CD4-positive, alpha-beta memory T cell (primary cell): ENCODE results near the gene CALHM2. TPM values are rescaled to one million over a fixed set of nuclear protein-coding genes. Genes with fewer than 3 reads are reported as not detected.
"Not testable (repeated sequence)": the region's sequence is repeated elsewhere in the genome, so short reads cannot be mapped to it uniquely, and the experiment has no call there.

ENCODE experiments used
- CTCF ChIA-PET: fragments of 350-600 bp; sonication (Branson Sonifier 250); formaldehyde crosslinking; loops from one replicate; lab custom pipeline; 2021; ENCODE audit warnings: inconsistent platforms; ENCODE audit not compliant: partially characterized antibody; lab: Charles Lee
- POLR2A ChIA-PET: fragments of 350-600 bp; sonication (Branson Sonifier 250); formaldehyde crosslinking; loops from one replicate; lab custom pipeline; 2021; ENCODE audit not compliant: partially characterized antibody; lab: Charles Lee
- DNase-seq, 5 donors: peaks; one replicate each; pipeline versions ENCODE4 v3.0.0 to v3.0.0-alpha.2; 2020 to 2022; ENCODE audit warnings: mixed read lengths in 1 of 5
- H3K27ac ChIP-seq: one replicate; pipeline ENCODE4 v1.7.0; 2013; ENCODE audit warnings: low read depth, low read length
- H3K27me3 ChIP-seq: 2 replicates; pipeline ENCODE4 v1.7.0; 2013; ENCODE audit warnings: mild to moderate bottlenecking, low read length, moderate library complexity; ENCODE audit not compliant: insufficient read depth
- H3K36me3 ChIP-seq: 2 replicates; pipeline ENCODE4 v1.7.0; 2013; ENCODE audit warnings: mild to moderate bottlenecking, low read length, moderate library complexity; ENCODE audit not compliant: insufficient read depth
- H3K4me1 ChIP-seq: 2 replicates; pipeline ENCODE4 v1.7.0; 2013; ENCODE audit warnings: mild to moderate bottlenecking, low read length, moderate library complexity; ENCODE audit not compliant: insufficient read depth
- H3K4me3 ChIP-seq, 2 donors: one replicate each; pipeline ENCODE4 v1.7.0; 2013; ENCODE audit warnings: low read length in 2 of 2, mild to moderate bottlenecking in 1 of 2
- H3K9me3 ChIP-seq, 2 donors: one replicate each; pipeline ENCODE4 v1.7.0; 2013; ENCODE audit warnings: low read length in 2 of 2, control low read depth in 1 of 2; ENCODE audit not compliant: control insufficient read depth in 1 of 2
- H3K27ac Mint-ChIP-seq, 7 donors: one replicate each; pipeline ENCODE4 v1.8.0; 2020 to 2021; ENCODE audit warnings: mixed read lengths in 7 of 7, mild to moderate bottlenecking in 6 of 7, inconsistent platforms in 3 of 7, moderate library complexity in 3 of 7
- H3K27me3 Mint-ChIP-seq, 2 donors: one replicate each; pipeline ENCODE4 v1.8.0; 2020 to 2021; ENCODE audit warnings: mixed read lengths in 2 of 2
- H3K36me3 Mint-ChIP-seq, 2 donors: one replicate each; pipeline ENCODE4 v1.8.0; 2020 to 2021; ENCODE audit warnings: mixed read lengths in 2 of 2, inconsistent platforms in 1 of 2, mild to moderate bottlenecking in 1 of 2
- H3K4me1 Mint-ChIP-seq, 4 donors: one replicate each; pipeline ENCODE4 v1.8.0; 2020 to 2021; ENCODE audit warnings: mixed read lengths in 4 of 4, mild to moderate bottlenecking in 1 of 4
- H3K4me3 Mint-ChIP-seq, 8 donors: one replicate each; pipeline ENCODE4 v1.8.0; 2020 to 2021; ENCODE audit warnings: mixed read lengths in 8 of 8, mild to moderate bottlenecking in 7 of 8, moderate library complexity in 6 of 8, inconsistent platforms in 3 of 8
- H3K9me3 Mint-ChIP-seq, 8 donors: one replicate each; pipeline ENCODE4 v1.8.0; 2020 to 2021; ENCODE audit warnings: mixed read lengths in 8 of 8, mild to moderate bottlenecking in 5 of 8, inconsistent platforms in 3 of 8, moderate library complexity in 1 of 8
- intact Hi-C: fragments of 100-400 bp; cut with micrococcal nuclease; formaldehyde crosslinking; loops from one replicate; pipeline ENCODE4 v1.15.1; 2023
- polyA plus RNA-seq, 2 donors: library from polyadenylated mRNA; unstranded; fragments of 300-500 nt; fragmentation: Illumina TruSeq; gene quantifications; one replicate each; pipeline ENCODE4 v1.2.3, GENCODE V29; 2021
- total RNA-seq, 2 experiments: library from RNA; stranded (reverse); gene quantifications; one replicate each; pipeline ENCODE4 v1.2.3, GENCODE V29; 2021

The CALHM2 gene
- total and polyA plus RNA-seq, 4 experiments from 2014 or later, result 40.3 to 84.6 (median 72.7) TPM

DNA sequence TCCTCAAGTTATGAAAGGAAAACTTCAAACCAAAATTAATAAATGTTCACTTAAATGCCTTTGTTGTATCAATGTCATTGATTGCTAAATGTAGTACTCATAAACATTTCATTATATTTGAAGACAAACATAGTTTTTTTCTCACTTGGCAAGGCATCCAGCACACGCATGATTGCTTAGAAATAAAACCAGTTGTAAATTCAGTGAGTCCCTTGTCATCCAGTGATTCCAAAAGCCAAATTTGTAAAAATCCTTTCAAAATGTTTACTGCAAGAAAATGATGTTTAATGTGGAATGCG, 35.2 kb upstream of the CALHM2 start:
- DNase-seq, result no peak
- ChIA-PET CTCF (interaction anchor here (1.2 to 9.3 kb wide), 2 partner anchors 34 to 70 kb away, joined by 3 to 268 read pairs; no protein-coding TSS in a partner anchor), POLR2A (interaction anchor here (2.5 kb wide), 1 partner anchor 70 kb away, joined by 13 read pairs; no protein-coding TSS in a partner anchor)
- Histone ChIP-seq H3K4me3 (no peak overlapping the region), H3K36me3 (no peaks in the 10 kb centered on the region), H3K4me1 (peaks cover 9% of the 10 kb centered on the region), H3K27me3 (no peaks in the 10 kb centered on the region), H3K27ac (no peak overlapping the region), H3K9me3 (no peaks in the 10 kb centered on the region)
- Mint-ChIP-seq H3K27ac (no peak overlapping the region), H3K36me3 (no peaks in the 10 kb centered on the region), H3K4me3 (no peak overlapping the region), H3K4me1 (peaks cover 5 to 28% (median 10%) of the 10 kb centered on the region in 4 donors), H3K9me3 (no peaks in the 10 kb centered on the region), H3K27me3 (peaks cover 0 to 5% of the 10 kb centered on the region in 2 donors)
- intact Hi-C loops, result loop anchor here (5.0 to 10.0 kb wide), 2 partner anchors 133 to 245 kb away; partner anchors contain the start of gene PCGF6

DNA sequence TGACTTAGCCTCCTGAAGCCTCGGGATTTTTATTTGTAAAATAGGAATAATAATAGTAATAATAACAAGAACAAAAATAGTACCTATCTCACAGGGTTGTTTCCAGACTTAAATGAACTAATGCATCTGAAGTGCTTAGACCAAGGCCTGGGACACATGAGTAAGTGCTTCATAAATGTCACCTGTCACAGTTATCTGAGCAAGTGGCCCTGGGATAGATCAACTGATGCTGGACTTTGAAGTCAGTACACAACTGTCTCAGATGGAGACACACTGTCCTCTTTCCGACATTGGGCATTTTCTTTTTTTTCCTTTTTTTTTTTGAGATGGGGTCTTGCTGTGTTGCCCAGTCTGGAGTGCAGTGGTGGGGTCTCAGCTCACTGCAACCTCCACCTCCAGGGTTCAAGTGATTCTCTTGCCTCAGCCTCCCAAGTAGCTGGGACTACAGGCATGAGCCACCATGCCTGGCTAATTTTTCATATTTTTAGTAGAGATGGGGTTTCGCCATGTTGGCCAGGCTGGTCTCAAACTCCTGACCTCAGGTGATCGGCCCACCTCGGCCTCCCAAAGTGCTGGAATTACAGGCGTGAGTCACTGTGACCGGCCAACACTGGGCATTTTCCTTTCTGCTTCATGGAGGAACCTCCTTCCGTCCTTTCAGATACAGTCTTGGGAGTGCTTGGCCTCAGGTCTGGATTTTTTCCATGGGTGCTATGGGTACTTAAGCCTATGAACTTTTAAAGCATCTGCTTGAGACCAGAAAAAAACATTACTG, 34.7 kb upstream of the CALHM2 start:
- not testable (repeated sequence) for H3K27ac Mint-ChIP-seq, H3K4me1 ChIP-seq, H3K36me3 Mint-ChIP-seq, H3K27ac ChIP-seq, H3K36me3 ChIP-seq, H3K27me3 Mint-ChIP-seq, DNase-seq, H3K4me3 Mint-ChIP-seq, H3K9me3 Mint-ChIP-seq, H3K4me3 ChIP-seq, H3K9me3 ChIP-seq, H3K27me3 ChIP-seq
- peaks cover 8 to 29% (median 14%) of the 10 kb centered on the region in 4 donors for H3K4me1 Mint-ChIP-seq
- intact Hi-C loops, result loop anchor here (5.0 to 10.0 kb wide), 2 partner anchors 132 to 245 kb away; partner anchors contain the start of gene PCGF6
- ChIA-PET POLR2A (interaction anchor here (2.5 kb wide), 1 partner anchor 70 kb away, joined by 13 read pairs; no protein-coding TSS in a partner anchor), CTCF (interaction anchor here (0.9 to 9.3 kb wide), 9 partner anchors 9 to 650 kb away, joined by 3 to 268 read pairs (median 4); partner anchors contain the start of genes CALHM2 and CYP17A1)

DNA sequence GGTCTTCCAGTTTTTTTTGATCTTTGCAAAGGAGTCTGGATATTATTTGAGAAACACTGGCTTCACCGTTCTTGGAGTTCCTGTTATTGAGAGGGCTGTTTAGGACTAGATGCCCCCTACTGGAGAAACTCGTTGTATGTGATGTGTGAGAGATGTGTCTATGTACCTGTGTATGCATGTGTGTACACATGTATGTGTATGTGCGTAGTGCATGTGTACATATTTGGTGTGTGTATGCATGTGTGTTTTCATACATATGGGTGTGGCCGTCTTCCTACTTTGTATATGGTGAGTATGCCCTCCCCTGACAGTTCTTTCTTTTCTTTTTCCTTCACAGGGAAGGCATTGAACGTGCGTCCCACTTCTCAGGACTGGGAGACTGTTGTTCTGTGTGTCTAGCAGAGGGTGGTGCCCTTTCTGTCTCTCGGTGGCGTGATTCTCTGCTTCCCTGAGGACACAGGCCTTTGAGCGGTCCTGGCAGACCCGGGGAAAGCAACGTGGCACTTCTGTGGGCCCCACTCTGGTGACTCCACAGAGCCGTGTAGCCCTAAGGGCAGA, 29.9 kb upstream of the CALHM2 start:
- ChIA-PET CTCF (interaction anchor here (1.0 to 9.3 kb wide), 11 partner anchors 10 to 65 kb away, joined by 4 to 268 read pairs (median 9); partner anchors contain the start of genes CALHM2 and NEURL1), POLR2A (interaction anchor here (1.1 to 1.6 kb wide), 2 partner anchors 29 to 30 kb away, joined by 4 to 6 read pairs; partner anchors contain the start of gene CALHM2)
- no peaks in the 10 kb centered on the region for H3K9me3 ChIP-seq
- intact Hi-C loops, result loop anchor here (1.0 to 10.0 kb wide), 3 partner anchors 30 to 127 kb away; partner anchors contain the start of genes CALHM2 and PCGF6
- H3K4me3 Mint-ChIP-seq, result no peak overlapping the region
- H3K4me3 ChIP-seq, result no peak overlapping the region
- no peaks in the 10 kb centered on the region for H3K27me3 ChIP-seq
- no peaks in the 10 kb centered on the region for H3K4me1 ChIP-seq
- no peaks in the 10 kb centered on the region for H3K36me3 Mint-ChIP-seq
- peaks cover 7 to 18% (median 9%) of the 10 kb centered on the region in 4 donors for H3K4me1 Mint-ChIP-seq
- H3K27ac Mint-ChIP-seq, result peak overlapping the region in 3 of 7 donors; percentile 3 to 79 (median 38)
- no peaks in the 10 kb centered on the region for H3K36me3 ChIP-seq
- H3K9me3 Mint-ChIP-seq, result no peaks in the 10 kb centered on the region
- no peak overlapping the region for H3K27ac ChIP-seq
- peak; percentile 64 to 71 (median 66) for DNase-seq
- peaks cover 0 to 3% of the 10 kb centered on the region in 2 donors for H3K27me3 Mint-ChIP-seq

DNA sequence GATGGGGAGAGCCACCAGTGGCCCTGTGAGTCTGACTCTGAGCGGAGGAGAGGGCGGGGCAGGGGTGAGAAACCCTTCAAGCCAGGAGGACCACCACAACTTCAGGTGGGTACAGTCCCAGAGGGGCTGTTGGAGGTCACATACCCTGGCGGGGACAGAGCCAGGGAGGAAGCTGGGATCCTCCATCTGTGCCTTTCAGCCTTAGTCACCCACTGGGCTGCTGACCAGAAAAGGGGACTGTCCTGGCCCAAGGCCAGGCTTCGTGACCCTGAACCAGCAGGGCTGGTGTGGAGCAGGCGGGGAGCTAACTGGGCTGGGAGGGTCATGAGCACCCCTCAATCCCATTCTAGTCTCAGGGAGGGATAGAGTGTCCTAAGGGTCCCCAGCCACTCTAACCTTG, 28.4 kb upstream of the CALHM2 start:
- Histone ChIP-seq H3K4me1 (peaks cover 4% of the 10 kb centered on the region), H3K4me3 (no peak overlapping the region), H3K36me3 (no peaks in the 10 kb centered on the region), H3K27me3 (no peaks in the 10 kb centered on the region), H3K27ac (no peak overlapping the region), H3K9me3 (no peaks in the 10 kb centered on the region)
- H3K36me3 Mint-ChIP-seq, result no peaks in the 10 kb centered on the region
- DNase-seq, result no peak
- CTCF ChIA-PET, result interaction anchor here (0.7 to 8.4 kb wide), 8 partner anchors 9 to 205 kb away, joined by 3 to 141 read pairs (median 5); partner anchors contain the start of gene CALHM2
- intact Hi-C loops, result loop anchor here (10.0 kb wide), 1 partner anchor 126 kb away; the partner anchor contains the start of gene PCGF6
- no peak overlapping the region for H3K27ac Mint-ChIP-seq
- no peaks in the 10 kb centered on the region for H3K9me3 Mint-ChIP-seq
- H3K4me3 Mint-ChIP-seq, result no peak overlapping the region
- H3K4me1 Mint-ChIP-seq, result peaks cover 8 to 24% (median 11%) of the 10 kb centered on the region in 4 donors
- POLR2A ChIA-PET, result interaction anchor here (0.7 to 1.6 kb wide), 4 partner anchors 9 to 30 kb away, joined by 3 to 6 read pairs (median 4); partner anchors contain the start of gene CALHM2
- H3K27me3 Mint-ChIP-seq, result no peaks in the 10 kb centered on the region

DNA sequence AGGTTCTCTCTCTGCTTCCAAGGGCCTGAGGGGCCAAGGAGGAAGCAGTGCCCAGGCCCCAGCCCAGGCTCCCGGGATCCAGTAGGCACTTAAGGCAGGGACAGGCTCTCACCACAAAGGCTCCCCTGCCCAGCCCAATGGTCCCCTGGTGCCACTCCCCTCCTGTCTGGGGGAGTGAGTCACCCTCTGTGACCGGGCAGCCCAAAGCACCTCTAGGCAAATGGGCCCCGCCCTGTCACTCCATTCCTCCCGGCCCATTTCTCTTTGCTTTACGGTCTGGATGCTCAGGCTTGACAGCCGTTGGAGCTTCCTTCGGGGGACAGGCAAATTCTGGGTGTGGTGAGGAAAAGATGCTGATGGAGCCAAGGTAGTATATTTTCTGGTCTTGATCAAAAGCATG, 27.0 kb upstream of the CALHM2 start, which contains the start of gene CALHM3:
Gene CALHM3 (minus strand): TSS at position 106 of the 400 bp plus-strand sequence. CDS start 208 bp downstream, outside the sequence.
- no peak within 1 kb of the TSS for H3K4me3 ChIP-seq
- H3K4me1 Mint-ChIP-seq, result peaks cover 8 to 24% (median 13%) of the 10 kb centered on the region in 4 donors
- no peak for DNase-seq
- no peaks in the 10 kb centered on the region for H3K27me3 ChIP-seq
- H3K36me3 Mint-ChIP-seq, result no peaks in the 10 kb centered on the region
- no peaks in the 10 kb centered on the region for H3K9me3 ChIP-seq
- H3K4me1 ChIP-seq, result peaks cover 4% of the 10 kb centered on the region
- H3K27me3 Mint-ChIP-seq, result no peaks in the 10 kb centered on the region
- H3K27ac Mint-ChIP-seq, result peak within 1 kb of the TSS in 3 of 7 donors; percentile 19 to 79 (median 23)
- ChIA-PET POLR2A (no interaction called here), CTCF (interaction anchor here (1.2 to 8.4 kb wide), 2 partner anchors 20 to 61 kb away, joined by 3 to 141 read pairs; no protein-coding TSS in a partner anchor)
- H3K27ac ChIP-seq, result no peak within 1 kb of the TSS
- no peaks in the 10 kb centered on the region for H3K36me3 ChIP-seq
- no peak within 1 kb of the TSS for H3K4me3 Mint-ChIP-seq
- no peaks in the 10 kb centered on the region for H3K9me3 Mint-ChIP-seq
- intact Hi-C loops, result no loop called here

DNA sequence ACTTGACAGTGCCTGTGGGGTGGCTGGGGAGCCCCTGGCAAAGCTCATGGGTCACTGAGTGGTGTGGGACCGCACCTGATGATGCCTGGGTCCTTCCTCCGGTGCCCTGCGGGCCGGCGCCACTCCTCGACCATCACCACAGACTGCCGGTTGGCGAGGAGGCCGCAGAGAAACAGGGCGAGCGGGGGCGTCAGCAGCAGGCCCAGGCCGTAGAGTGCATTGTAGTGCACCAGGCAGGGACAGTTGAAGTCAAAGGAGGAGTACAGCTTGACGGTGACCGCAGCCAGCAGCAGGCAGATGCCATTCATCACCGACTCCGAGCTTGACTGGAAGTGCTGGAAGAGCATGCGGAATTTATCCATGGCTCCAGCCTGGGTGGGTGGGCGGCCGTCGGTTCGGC, 26.5 kb upstream of the CALHM2 start:
- H3K36me3 Mint-ChIP-seq, result no peaks in the 10 kb centered on the region
- H3K27me3 Mint-ChIP-seq, result no peaks in the 10 kb centered on the region
- no peak overlapping the region for H3K27ac ChIP-seq
- intact Hi-C loops, result no loop called here
- H3K4me1 ChIP-seq, result peaks cover 4% of the 10 kb centered on the region
- H3K27me3 ChIP-seq, result no peaks in the 10 kb centered on the region
- H3K9me3 Mint-ChIP-seq, result no peaks in the 10 kb centered on the region
- CTCF ChIA-PET, result interaction anchor here (1.2 to 8.4 kb wide), 2 partner anchors 19 to 61 kb away, joined by 3 to 141 read pairs; no protein-coding TSS in a partner anchor
- no peaks in the 10 kb centered on the region for H3K36me3 ChIP-seq
- POLR2A ChIA-PET, result no interaction called here
- H3K4me3 Mint-ChIP-seq, result no peak overlapping the region
- no peak for DNase-seq
- peak overlapping the region in 2 of 7 donors; percentile 19 to 66 for H3K27ac Mint-ChIP-seq
- no peaks in the 10 kb centered on the region for H3K9me3 ChIP-seq
- no peak overlapping the region for H3K4me3 ChIP-seq
- H3K4me1 Mint-ChIP-seq, result peaks cover 11 to 29% (median 16%) of the 10 kb centered on the region in 4 donors
